Spinal cord (tissue), 10 donors: ENCODE results near the gene ZFP36. TPM values are rescaled to one million over a fixed set of nuclear protein-coding genes. Genes with fewer than 3 reads are reported as not detected.
A peak's percentile ranks its signal among the peaks of the same experiment; 100 is the strongest.

Source experiments
- DNase-seq, 6 donors: peaks; one replicate each; pipeline versions ENCODE4 v3.0.0 to v3.0.0-alpha.2; 2013 to 2015; ENCODE audit warnings: low spot score in 6 of 6, low read depth in 4 of 6
- H3K27ac ChIP-seq: one replicate; pipeline ENCODE4 v1.5.1; 2013; ENCODE audit warnings: low read depth, low read length, control low read depth
- H3K27me3 ChIP-seq: one replicate; pipeline ENCODE4 v1.6.1; 2013; ENCODE audit warnings: low read length; ENCODE audit not compliant: control insufficient read depth, insufficient read depth
- H3K36me3 ChIP-seq: one replicate; pipeline ENCODE4 v1.6.1; 2013; ENCODE audit warnings: low read length; ENCODE audit not compliant: control insufficient read depth, insufficient read depth
- H3K4me1 ChIP-seq: one replicate; pipeline ENCODE4 v1.6.1; 2013; ENCODE audit warnings: low read length; ENCODE audit not compliant: control insufficient read depth, insufficient read depth
- H3K4me3 ChIP-seq: one replicate; pipeline ENCODE4 v1.5.1; 2013; ENCODE audit warnings: low read depth, low read length, control low read depth
- H3K9me3 ChIP-seq: one replicate; pipeline ENCODE4 v1.6.1; 2013; ENCODE audit warnings: low read length; ENCODE audit not compliant: control insufficient read depth, insufficient read depth
- WGBS: methylation state at CpG from one replicate; pipeline ENCODE4 v1.1.5; 2013; ENCODE audit warnings: missing lambda C conversion rate; ENCODE audit not compliant: insufficient coverage; 5-methylcytosine and 5-hydroxymethylcytosine counted together
- polyA plus RNA-seq, 2 donors: library from polyadenylated mRNA; unstranded; fragments of 120-200 nt; gene quantifications; one replicate each; pipeline ENCODE4 v1.2.1, GENCODE V29; 2013; ENCODE audit not compliant: insufficient read length in 2 of 2
- total RNA-seq, 2 donors: library from RNA; depleted of rRNA in 1 of 2; stranded (reverse); fragments of 120-200 nt in 1 of 2; fragments of >200 nt in 1 of 2; gene quantifications; one replicate each; pipeline versions ENCODE4 v1.2.3 to v1.2.4, GENCODE V29; 2013 to 2014
- donor health status: healthy.

The ZFP36 gene
- total and polyA plus RNA-seq, 4 donors: 9.8 to 52.8 (median 22.2) TPM

DNA sequence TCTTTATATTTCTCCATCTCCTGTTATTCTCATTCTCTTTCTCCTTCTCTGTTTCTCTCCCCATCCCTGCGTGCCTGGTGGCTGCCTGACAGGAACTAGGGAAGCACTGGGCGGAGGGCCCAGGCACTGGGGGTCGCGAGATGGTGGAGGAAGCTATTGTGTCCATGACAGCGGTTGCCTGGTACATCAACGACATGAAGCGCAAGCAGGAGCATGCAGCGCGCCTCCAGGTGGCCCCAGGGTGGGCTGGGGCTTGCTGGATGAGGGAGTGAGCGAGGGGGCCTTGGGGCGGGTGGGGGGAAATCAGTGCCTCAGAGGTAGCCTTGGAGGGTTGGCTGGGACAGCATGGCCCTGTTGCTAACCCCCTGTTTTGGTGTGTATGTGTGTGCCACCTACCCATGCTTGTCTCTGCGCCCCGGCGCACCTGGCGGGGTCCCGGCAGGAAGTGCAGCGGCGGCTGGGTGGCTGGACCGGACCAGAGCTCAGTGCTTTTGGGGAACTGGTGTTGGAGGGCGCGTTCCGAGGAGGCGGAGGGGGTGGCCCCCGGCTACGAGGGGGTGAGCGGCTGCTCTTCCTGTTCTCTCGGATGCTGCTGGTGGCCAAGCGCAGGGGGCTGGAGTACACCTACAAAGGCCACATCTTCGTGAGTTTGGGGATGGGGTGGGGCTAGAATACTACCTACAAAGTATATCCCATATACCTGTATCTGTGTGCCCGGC, 11.0 kb downstream of the ZFP36 start:
- no peak overlapping the region for H3K27ac ChIP-seq
- no peaks in the 10 kb centered on the region for H3K9me3 ChIP-seq
- H3K4me3 ChIP-seq: no peak overlapping the region
- no peaks in the 10 kb centered on the region for H3K27me3 ChIP-seq
- peaks cover 27% of the 10 kb centered on the region for H3K4me1 ChIP-seq
- WGBS: 89% methylated on average over 21 of the region's 30 CpGs
- peaks cover 80% of the 10 kb centered on the region for H3K36me3 ChIP-seq
- DNase-seq: no peak

DNA sequence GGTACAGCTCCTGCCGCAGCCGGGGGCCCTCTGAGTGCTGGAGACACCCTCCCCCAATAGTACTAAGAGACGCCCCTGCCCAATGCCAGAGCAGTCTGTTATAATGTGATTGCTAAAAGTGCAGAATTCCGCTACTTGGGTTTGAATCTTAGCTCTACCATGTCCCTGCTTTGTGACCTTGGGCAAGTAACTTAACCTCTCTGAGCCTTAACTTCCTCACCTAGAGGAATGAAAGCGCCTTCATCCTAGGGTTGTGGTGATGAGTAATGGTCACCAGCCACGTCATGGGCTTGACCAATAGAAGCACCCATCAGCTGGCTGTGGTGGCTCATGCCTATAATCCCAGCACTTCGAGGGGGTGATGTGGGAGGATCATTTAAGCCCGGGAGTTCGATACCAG, 12.4 kb downstream of the ZFP36 start:
- peaks cover 22% of the 10 kb centered on the region for H3K4me1 ChIP-seq
- no peak overlapping the region for H3K27ac ChIP-seq
- peaks cover 94% of the 10 kb centered on the region for H3K36me3 ChIP-seq
- no peak for DNase-seq
- H3K9me3 ChIP-seq: no peaks in the 10 kb centered on the region
- no peaks in the 10 kb centered on the region for H3K27me3 ChIP-seq
- no peak overlapping the region for H3K4me3 ChIP-seq
- WGBS: 100% methylated on average over 2 of the region's 9 CpGs

DNA sequence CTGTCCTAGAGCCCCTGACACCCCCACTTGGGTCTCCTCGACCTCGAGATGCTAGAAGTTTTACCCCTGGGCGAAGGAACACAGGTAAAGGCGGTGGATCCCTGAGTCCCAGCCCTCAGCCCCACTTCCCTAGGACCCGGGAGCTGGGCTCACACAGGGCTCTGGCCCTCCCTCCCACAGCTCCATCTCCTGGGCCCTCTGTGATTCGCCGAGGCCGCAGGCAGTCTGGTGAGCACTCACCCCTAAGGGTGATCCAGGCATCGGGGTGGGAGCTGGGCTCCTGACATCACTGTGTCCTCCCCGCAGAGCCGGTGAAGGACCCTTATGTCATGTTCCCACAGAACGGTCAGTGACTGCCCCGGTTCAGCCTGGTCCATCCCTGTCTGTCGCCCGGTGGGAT, 14.1 kb downstream of the ZFP36 start:
- 95% methylated on average over 11 of the region's 15 CpGs for WGBS
- no peak for DNase-seq
- Histone ChIP-seq H3K36me3 (peaks cover 95% of the 10 kb centered on the region), H3K27ac (no peak overlapping the region), H3K9me3 (no peaks in the 10 kb centered on the region), H3K4me3 (no peak overlapping the region), H3K27me3 (no peaks in the 10 kb centered on the region), H3K4me1 (peaks cover 5% of the 10 kb centered on the region)

DNA sequence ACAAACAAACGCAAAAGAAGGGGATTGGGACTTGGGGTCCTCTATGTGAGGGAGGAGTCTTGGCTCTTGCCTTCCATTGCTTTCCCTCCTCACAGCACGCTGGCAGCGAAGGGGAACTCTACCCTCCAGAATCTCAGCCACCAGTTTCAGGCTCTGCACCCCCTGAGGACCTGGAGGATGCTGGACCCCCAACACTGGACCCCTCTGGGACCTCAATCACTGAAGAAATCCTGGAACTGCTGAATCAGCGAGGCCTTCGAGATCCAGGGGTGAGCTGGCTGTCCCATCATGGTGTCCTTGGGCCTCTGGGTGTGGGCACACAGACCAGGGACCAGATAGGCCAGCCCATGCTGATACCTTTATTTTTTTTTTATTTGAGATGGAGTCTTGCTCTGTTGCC, 15.4 kb downstream of the ZFP36 start:
- Histone ChIP-seq H3K4me1 (no peaks in the 10 kb centered on the region), H3K4me3 (no peak overlapping the region), H3K9me3 (no peaks in the 10 kb centered on the region), H3K27ac (no peak overlapping the region), H3K36me3 (peaks cover 82% of the 10 kb centered on the region), H3K27me3 (no peaks in the 10 kb centered on the region)
- DNase-seq: no peak
- 100% methylated on average over 2 of the region's 5 CpGs for WGBS

DNA sequence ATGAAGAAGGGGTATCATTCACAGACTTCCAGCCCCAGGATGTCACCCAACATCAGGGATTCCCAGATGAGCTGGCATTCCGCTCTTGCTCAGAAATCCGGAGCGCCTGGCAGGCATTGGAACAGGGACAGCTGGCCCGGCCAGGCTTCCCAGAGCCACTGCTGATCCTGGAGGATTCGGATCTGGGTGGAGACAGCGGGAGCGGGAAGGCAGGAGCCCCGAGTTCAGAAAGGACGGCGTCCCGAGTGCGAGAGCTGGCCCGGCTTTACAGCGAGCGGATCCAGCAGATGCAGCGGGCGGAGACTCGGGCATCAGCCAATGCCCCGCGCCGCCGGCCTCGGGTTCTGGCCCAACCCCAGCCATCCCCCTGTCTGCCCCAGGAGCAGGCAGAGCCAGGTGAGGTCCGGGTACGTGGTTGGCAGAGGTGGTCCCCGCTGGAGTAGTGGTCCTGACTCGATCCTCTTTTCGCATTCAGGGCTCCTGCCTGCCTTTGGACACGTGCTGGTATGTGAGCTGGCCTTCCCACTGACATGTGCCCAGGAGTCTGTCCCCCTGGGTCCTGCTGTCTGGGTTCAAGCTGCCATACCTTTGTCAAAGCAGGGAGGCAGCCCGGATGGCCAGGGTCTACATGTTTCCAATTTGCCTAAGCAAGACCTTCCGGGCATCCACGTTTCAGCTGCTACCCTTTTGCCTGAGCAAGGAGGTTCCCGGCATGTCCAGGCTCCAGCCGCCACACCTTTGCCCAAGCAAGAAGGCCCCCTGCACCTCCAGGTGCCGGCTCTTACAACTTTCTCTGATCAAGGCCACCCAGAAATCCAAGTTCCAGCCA, 16.8 kb downstream of the ZFP36 start:
- peaks cover 68% of the 10 kb centered on the region for H3K36me3 ChIP-seq
- H3K4me3 ChIP-seq: no peak overlapping the region
- no peak for DNase-seq
- H3K9me3 ChIP-seq: no peaks in the 10 kb centered on the region
- H3K4me1 ChIP-seq: peaks cover 5% of the 10 kb centered on the region
- WGBS: 93% methylated on average over 35 of the region's 35 CpGs
- no peak overlapping the region for H3K27ac ChIP-seq
- H3K27me3 ChIP-seq: no peaks in the 10 kb centered on the region

DNA sequence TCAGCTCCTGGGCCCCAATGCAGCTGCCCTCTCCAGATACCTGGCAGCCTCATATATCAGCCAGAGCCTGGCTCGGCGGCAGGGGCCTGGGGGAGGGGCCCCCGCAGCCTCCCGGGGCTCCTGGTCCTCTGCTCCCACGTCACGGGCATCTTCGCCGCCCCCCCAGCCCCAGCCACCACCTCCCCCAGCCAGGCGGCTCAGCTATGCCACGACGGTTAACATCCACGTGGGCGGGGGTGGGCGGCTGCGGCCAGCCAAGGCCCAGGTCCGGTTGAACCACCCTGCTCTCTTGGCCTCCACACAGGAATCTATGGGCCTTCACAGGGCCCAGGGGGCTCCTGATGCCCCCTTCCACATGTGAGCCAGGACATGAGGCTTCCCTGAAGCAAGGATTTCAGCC, 18.3 kb downstream of the ZFP36 start:
- H3K27ac ChIP-seq: no peak overlapping the region
- H3K4me1 ChIP-seq: peaks cover 10% of the 10 kb centered on the region
- H3K27me3 ChIP-seq: no peaks in the 10 kb centered on the region
- H3K9me3 ChIP-seq: no peaks in the 10 kb centered on the region
- no peak overlapping the region for H3K4me3 ChIP-seq
- no peak for DNase-seq
- H3K36me3 ChIP-seq: peaks cover 53% of the 10 kb centered on the region
- 90% methylated on average over 14 of the region's 16 CpGs for WGBS

DNA sequence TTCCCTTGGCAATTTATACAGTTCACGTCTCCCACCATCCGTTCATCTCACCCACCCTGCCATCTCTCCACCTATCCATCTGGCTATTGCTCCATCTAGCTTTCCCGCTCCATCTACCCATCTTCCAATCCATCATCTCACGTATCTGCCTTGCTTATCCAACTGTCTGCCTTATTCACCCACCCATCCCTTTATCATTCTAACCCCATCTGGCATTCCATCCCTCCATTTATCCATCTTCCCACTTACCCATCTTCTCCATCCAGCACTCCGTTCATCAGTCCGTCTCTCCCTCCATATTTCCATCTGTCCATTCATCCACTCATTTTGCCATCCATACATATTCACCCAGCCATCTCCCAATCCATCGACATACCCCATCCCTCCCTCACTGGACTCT, 19.1 kb downstream of the ZFP36 start:
- H3K4me1 ChIP-seq: peaks cover 10% of the 10 kb centered on the region
- 90% methylated on average over 7 of the region's 7 CpGs for WGBS
- DNase-seq: no peak
- no peaks in the 10 kb centered on the region for H3K9me3 ChIP-seq
- peaks cover 45% of the 10 kb centered on the region for H3K36me3 ChIP-seq
- H3K27ac ChIP-seq: no peak overlapping the region
- no peak overlapping the region for H3K4me3 ChIP-seq
- H3K27me3 ChIP-seq: no peaks in the 10 kb centered on the region

DNA sequence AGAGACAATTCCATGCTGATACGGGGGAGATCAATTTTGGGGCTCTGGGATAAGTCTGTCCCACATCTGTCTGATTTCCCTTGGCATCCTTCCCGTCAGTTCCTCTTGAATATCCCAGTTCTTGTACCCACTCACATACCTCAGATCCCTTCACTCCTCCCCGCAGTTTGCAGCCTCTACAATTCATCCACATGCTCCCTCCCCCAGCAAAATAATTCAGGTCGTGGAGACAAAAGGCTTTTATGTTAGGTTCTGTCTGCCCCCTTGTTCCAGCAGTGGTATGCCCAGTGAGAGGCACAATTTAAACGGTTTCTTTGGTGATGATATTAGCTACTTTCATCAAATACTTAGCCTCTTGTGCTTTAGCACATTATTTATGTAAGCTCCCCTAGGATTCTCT, 19.5 kb downstream of the ZFP36 start:
- DNase-seq: no peak
- peaks cover 13% of the 10 kb centered on the region for H3K4me1 ChIP-seq
- H3K27ac ChIP-seq: peak overlapping the region; percentile 15
- WGBS: 63% methylated on average over 2 of the region's 5 CpGs
- no peaks in the 10 kb centered on the region for H3K9me3 ChIP-seq
- peaks cover 45% of the 10 kb centered on the region for H3K36me3 ChIP-seq
- H3K27me3 ChIP-seq: no peaks in the 10 kb centered on the region
- no peak overlapping the region for H3K4me3 ChIP-seq

DNA sequence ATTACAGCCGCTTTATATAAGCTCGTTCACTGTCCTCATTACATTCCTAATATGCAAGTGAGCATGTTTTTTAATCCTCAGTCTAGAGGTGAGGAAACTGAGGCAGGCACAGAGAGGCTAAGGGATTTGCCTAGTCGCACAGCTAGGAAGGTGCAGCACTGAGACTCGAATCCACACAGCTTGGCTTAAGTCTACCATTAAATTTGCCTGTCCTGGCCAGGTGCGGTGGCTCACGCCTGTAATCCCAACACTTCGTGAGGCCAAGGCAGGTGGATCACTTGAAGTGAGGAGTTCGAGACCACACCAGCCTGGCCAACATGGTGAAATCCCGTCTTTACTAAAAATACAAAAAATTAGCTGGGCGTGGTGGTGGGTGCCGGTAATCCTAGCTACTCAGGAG, 21.1 kb downstream of the ZFP36 start:
- peaks cover 14% of the 10 kb centered on the region for H3K4me1 ChIP-seq
- H3K36me3 ChIP-seq: peaks cover 44% of the 10 kb centered on the region
- DNase-seq: no peak
- H3K9me3 ChIP-seq: no peaks in the 10 kb centered on the region
- no peaks in the 10 kb centered on the region for H3K27me3 ChIP-seq
- no peak overlapping the region for H3K4me3 ChIP-seq
- 97% methylated on average over 6 of the region's 11 CpGs for WGBS
- H3K27ac ChIP-seq: no peak overlapping the region
